H1 (cell line): ENCODE measurements around the gene CWC27. TPM values are rescaled to one million over a fixed set of nuclear protein-coding genes. Genes with fewer than 3 reads are reported as not detected.

Experiments
- NRF1 ChIP-seq: IDR thresholded peaks from 2 replicates; pipeline ENCODE4 v1.6.1; 2011; ENCODE audit warnings: mild to moderate bottlenecking, low read depth, low read length, improper control_type of control experiment
- polyA plus RNA-seq, 7 experiments: library from polyadenylated mRNA; depleted of rRNA in 3 of 7; stranded (reverse) in 5 of 7; unstranded in 2 of 7; fragments of >200 nt in 5 of 7; fragments of 200-250 nt in 2 of 7; gene quantifications; 1 replicate in 5 of 7; 2 replicates in 1 of 7; 4 replicates in 1 of 7; pipeline versions ENCODE4 v1.2.1 to v1.2.3, GENCODE V29; 2011 to 2013; ENCODE audit warnings: missing spikeins in 2 of 7, mixed read lengths in 2 of 7
- total RNA-seq: library from RNA; stranded (reverse); fragmentation: NEBNext Ultra II Directional; extraction: Animal tissue kit (Norgen Biotek cat#: 25700); gene quantifications from 2 replicates; pipeline ENCODE4 v1.2.1, GENCODE V29; 2021
- TF ChIP-seq, protein P1 (sequence below): IDR thresholded peaks from 2 replicates; pipeline ENCODE4 v1.6.1; 2011; ENCODE audit warnings: low read length, improper control_type of control experiment

CWC27 gene
- total and polyA plus RNA-seq, 2 of the 8 experiments (the other 6 are each of a cell fraction or from before 2014, with no cell fraction given): 24.9 to 43.4 TPM

DNA sequence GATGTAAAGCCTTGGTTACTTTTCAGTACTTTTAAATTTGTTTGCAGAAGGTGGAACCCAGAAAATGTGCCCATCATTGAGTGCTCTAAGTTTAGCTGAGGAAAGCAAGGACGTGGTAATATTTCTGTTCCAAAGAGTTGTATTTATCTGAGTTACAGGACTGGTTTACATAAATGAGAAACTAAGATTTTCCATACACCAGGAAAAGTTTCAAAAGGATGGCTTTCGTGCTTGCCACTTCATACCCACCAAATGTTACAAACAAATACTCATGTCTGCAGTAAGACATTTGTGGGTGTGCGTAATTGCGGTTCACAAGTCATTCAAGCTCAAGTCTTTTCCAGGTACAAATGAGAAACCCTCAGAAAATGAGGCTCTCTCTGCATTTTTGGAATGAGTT lies 68.1 kb downstream of the CWC27 start (continued):
- TF ChIP-seq, protein P1, sequence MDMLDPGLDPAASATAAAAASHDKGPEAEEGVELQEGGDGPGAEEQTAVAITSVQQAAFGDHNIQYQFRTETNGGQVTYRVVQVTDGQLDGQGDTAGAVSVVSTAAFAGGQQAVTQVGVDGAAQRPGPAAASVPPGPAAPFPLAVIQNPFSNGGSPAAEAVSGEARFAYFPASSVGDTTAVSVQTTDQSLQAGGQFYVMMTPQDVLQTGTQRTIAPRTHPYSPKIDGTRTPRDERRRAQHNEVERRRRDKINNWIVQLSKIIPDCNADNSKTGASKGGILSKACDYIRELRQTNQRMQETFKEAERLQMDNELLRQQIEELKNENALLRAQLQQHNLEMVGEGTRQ: no peak
- no peak for TF ChIP-seq NRF1
